Gastrocnemius medialis (tissue), 4 donors: Measurements from ENCODE around the gene RAD51B. TPM values are rescaled to one million over a fixed set of nuclear protein-coding genes. Genes with fewer than 3 reads are reported as not detected.

ENCODE experiments used
- ATAC-seq, 2 donors: fragments of 150-250 bp; one replicate each; pipeline ENCODE4 v1.9.1; 2016
- DNase-seq, 2 donors: peaks; one replicate each; pipeline ENCODE4 v3.0.0-alpha.2; 2019
- H3K27ac ChIP-seq, 4 donors: fragments of 200-600 bp; sonication (generic); 1 replicate in 1 of 4; 2 replicates in 3 of 4; pipeline ENCODE4 v1.5.1; 2016 to 2018; ENCODE audit warnings: mild to moderate bottlenecking in 2 of 4, moderate library complexity in 1 of 4
- H3K27me3 ChIP-seq, 3 donors: fragments of 200-600 bp; sonication (generic) in 2 of 3; 1 replicate in 1 of 3; 2 replicates in 2 of 3; pipeline versions ENCODE4 v1.5.1 to v1.6.0; 2016 to 2019; ENCODE audit warnings: mild to moderate bottlenecking in 1 of 3, moderate library complexity in 1 of 3
- H3K36me3 ChIP-seq, 2 donors: fragments of 200-600 bp; sonication (generic) in 1 of 2; one replicate each; pipeline ENCODE4 v1.5.1; 2017 to 2018
- H3K4me1 ChIP-seq, 2 donors: fragments of 200-600 bp; sonication (generic) in 1 of 2; one replicate each; pipeline ENCODE4 v1.5.1; 2016 to 2017; ENCODE audit warnings: mild to moderate bottlenecking in 2 of 2
- H3K4me3 ChIP-seq, 4 donors: fragments of 200-600 bp; sonication (generic) in 3 of 4; 1 replicate in 1 of 4; 2 replicates in 3 of 4; pipeline ENCODE4 v1.5.1; 2016 to 2019; ENCODE audit warnings: mild to moderate bottlenecking in 2 of 4
- H3K9me3 ChIP-seq, 3 donors: fragments of 200-600 bp; sonication (generic) in 2 of 3; 1 replicate in 1 of 3; 2 replicates in 2 of 3; pipeline ENCODE4 v1.5.1; 2016 to 2019
- POLR2A ChIP-seq, 2 donors: fragments of 450-650 bp; IDR thresholded peaks; one replicate each; pipeline ENCODE4 v1.6.1; 2017; ENCODE audit warnings: antibody characterized with exemption in 2 of 2, mild to moderate bottlenecking in 2 of 2, moderate library complexity in 2 of 2
- in situ Hi-C, 4 donors: fragments of 200-750 bp; cut with MboI; loops; one replicate each; pipeline versions ENCODE4 v1.15.0 to v1.8.0; 2017; ENCODE audit warnings: low sequenced_read_pairs in 4 of 4
- intact Hi-C: fragments of 100-400 bp; cut with DNase I; formaldehyde crosslinking; loops from one replicate; pipeline ENCODE4 v1.15.1; 2023; ENCODE audit warnings: low total_unique reads
- total RNA-seq, 4 donors: library from RNA; depleted of rRNA; stranded (reverse); fragments of >200 nt; gene quantifications; one replicate each; pipeline versions ENCODE4 v1.1.0 to v1.2.3, GENCODE V29; 2016
- TF ChIP-seq, protein P1 (sequence below), 5 experiments: fragments of 450-650 bp in 3 of 5; fragments of 200-600 bp in 2 of 5; sonication (generic) in 2 of 5; IDR thresholded peaks in 4 of 5; conservative IDR thresholded peaks in 1 of 5; 1 replicate in 4 of 5; 2 replicates in 1 of 5; pipeline ENCODE4 v1.5.1; 2016 to 2019; ENCODE audit warnings: antibody characterized with exemption in 5 of 5, mild to moderate bottlenecking in 3 of 5, moderate library complexity in 3 of 5

The RAD51B gene
- total RNA-seq, 4 donors from 2014 or later = 1.6 to 3.3 (median 2.4) TPM

DNA sequence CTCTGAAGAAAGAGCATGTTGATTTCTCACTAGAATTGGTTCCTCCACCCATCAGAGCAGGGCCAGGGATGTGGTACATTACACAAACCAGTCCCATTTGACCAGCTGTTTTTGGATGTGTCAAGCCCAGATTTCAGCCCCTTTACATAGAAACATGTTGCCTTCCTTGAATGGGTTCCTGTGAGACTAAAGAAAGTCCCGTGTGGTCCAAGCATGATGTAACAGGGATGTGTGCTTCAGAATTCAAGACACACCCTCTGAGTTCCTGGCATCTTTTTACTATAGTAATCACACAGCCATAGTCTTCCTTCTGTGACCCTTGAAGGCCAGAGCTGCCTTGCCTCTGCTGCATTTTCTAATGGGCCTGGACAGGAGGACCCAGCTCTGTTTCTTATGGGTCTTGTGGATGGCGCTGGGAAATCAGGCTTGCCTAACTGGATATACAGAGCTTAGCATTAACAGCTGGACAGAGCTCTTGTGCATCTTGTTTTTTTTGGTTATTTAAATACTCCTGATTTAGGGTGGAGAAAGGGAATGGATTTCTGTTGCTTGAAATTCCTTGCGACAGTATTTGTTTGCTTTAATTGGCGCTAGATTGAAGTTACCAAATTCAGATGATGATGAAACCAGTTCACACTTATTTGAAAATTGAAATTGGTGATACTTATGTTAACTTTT, 632.3 kb downstream of the RAD51B start:
- intact Hi-C loops (no loop called here), in situ Hi-C loops (loop anchor here in 1 of 4 donors (10.0 kb wide), 1 partner anchor 93 kb away; no protein-coding TSS in a partner anchor)
- Histone ChIP-seq H3K4me3 (no peak overlapping the region), H3K9me3 (no peaks in the 10 kb centered on the region), H3K4me1 (peaks cover 0 to 3% of the 10 kb centered on the region in 2 donors), H3K27ac (peak overlapping the region in 3 of 4 donors; percentile 1 to 36 (median 31)), H3K27me3 (no peaks in the 10 kb centered on the region), H3K36me3 (no peaks in the 10 kb centered on the region)
- TF ChIP-seq, protein P1, sequence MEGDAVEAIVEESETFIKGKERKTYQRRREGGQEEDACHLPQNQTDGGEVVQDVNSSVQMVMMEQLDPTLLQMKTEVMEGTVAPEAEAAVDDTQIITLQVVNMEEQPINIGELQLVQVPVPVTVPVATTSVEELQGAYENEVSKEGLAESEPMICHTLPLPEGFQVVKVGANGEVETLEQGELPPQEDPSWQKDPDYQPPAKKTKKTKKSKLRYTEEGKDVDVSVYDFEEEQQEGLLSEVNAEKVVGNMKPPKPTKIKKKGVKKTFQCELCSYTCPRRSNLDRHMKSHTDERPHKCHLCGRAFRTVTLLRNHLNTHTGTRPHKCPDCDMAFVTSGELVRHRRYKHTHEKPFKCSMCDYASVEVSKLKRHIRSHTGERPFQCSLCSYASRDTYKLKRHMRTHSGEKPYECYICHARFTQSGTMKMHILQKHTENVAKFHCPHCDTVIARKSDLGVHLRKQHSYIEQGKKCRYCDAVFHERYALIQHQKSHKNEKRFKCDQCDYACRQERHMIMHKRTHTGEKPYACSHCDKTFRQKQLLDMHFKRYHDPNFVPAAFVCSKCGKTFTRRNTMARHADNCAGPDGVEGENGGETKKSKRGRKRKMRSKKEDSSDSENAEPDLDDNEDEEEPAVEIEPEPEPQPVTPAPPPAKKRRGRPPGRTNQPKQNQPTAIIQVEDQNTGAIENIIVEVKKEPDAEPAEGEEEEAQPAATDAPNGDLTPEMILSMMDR (IDR thresholded peaks at IDR 0.05 in 4 of 5, conservative IDR thresholded peaks at IDR 0.05 in 1 of 5) = no peak
- TF ChIP-seq POLR2A (IDR thresholded peaks at IDR 0.05) = no peak
- peak; percentile 34 to 72 for DNase-seq
- peak; percentile 80 for ATAC-seq

DNA sequence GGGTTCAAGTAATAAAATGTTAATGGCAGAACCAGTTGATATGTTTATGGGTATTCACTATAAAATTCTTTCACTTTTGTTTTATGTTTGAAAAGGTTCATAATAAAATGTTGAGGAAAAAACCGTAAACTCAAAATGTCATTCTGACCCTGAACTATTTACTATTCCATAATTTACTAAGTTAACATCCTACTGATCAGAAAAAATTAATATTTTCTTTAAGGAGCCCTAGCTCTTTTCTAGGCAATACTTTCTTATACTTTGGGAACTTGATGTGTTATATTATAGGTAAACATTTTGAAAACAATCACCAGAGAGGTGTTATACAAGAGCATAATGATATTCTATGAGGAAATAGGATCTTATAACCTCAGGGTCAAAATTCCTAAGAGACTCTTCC, 638.7 kb downstream of the RAD51B start:
- no peak overlapping the region for H3K4me3 ChIP-seq
- no peaks in the 10 kb centered on the region for H3K27me3 ChIP-seq
- H3K9me3 ChIP-seq = no peaks in the 10 kb centered on the region
- DNase-seq (no peak), ATAC-seq (no peak)
- intact Hi-C loops (no loop called here), in situ Hi-C loops (loop anchor here in 1 of 4 donors (10.0 kb wide), 1 partner anchor 87 kb away; no protein-coding TSS in a partner anchor)
- H3K27ac ChIP-seq = peak overlapping the region in 1 of 4 donors; percentile 75
- TF ChIP-seq POLR2A (IDR thresholded peaks at IDR 0.05) = no peak
- TF ChIP-seq, protein P1 (IDR thresholded peaks at IDR 0.05 in 4 of 5, conservative IDR thresholded peaks at IDR 0.05 in 1 of 5) = no peak
- H3K4me1 ChIP-seq = peaks cover 24 to 28% of the 10 kb centered on the region in 2 donors
- H3K36me3 ChIP-seq = no peaks in the 10 kb centered on the region

DNA sequence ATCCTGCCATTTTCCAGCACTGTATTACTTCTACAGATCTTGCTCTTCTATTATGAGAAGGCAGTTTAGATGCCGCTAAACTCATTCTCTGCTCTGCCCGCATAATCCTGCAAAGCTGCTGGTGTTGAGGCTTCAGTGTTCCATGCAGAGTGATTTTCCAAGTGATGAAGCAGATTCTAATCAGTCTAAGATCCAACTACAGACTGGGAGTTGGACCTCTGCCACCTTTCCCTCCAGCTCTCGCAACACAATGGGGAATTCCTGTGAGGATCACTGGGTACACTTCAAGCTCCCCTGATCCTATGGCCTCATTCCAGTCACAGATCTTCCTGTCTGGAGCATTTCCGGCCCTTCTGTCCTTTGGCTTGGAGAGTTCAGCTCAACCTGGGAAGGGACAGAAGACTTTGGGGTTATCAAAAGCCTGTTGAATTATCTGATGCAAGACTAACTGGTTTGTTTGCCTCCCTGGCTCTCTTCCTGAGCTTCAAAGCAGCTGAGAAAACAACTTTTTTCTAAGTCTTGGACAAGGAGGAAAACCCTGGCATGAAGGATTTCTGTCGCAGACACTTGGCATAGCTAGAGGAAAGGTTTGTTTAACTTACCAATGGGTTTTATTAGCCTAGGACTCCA, 639.4 kb downstream of the RAD51B start:
- H3K9me3 ChIP-seq = no peaks in the 10 kb centered on the region
- intact Hi-C loops = no loop called here
- no peak for TF ChIP-seq POLR2A (IDR thresholded peaks at IDR 0.05)
- TF ChIP-seq, protein P1 (IDR thresholded peaks at IDR 0.05 in 4 of 5, conservative IDR thresholded peaks at IDR 0.05 in 1 of 5) = no peak
- no peaks in the 10 kb centered on the region for H3K36me3 ChIP-seq
- H3K27me3 ChIP-seq = no peaks in the 10 kb centered on the region
- peak overlapping the region; percentile 71 to 81 (median 76) for H3K27ac ChIP-seq
- H3K4me3 ChIP-seq = no peak overlapping the region
- DNase-seq (peak; percentile 39 to 64), ATAC-seq (peak; percentile 10 to 26)
- in situ Hi-C loops = loop anchor here in 1 of 4 donors (10.0 kb wide), 1 partner anchor 86 kb away; no protein-coding TSS in a partner anchor
- H3K4me1 ChIP-seq = peaks cover 24 to 28% of the 10 kb centered on the region in 2 donors

DNA sequence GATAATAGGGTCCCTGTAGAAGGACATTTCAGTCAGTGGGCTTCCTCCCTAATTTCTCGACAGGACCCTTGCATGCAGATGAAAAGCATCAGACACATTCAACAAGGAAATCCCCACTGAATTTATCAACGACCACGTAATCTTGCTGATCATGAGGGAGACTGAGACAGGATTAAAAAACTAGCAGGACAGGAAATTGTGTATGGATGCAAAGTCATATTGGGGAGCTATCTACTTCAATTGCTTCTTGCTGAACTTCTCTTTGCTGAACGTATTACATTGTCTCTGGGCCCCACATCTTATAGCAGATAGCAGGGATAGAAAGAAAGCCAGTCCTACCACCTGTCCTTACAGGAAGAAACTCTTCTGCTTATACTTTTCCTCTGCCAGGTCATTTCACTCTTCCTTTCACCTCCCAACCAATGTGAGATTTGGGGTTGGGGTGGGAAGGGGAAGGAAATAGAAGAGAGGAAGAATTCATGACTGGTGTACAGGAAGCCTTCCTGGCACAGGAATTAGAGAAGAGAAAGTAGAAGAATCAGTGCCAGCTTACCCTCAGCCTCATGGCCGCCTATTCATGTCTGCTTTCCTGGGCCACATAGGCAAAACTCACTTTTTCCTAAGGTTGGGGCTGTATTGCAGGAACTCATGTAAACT, 640.0 kb downstream of the RAD51B start:
- no peaks in the 10 kb centered on the region for H3K9me3 ChIP-seq
- no peak overlapping the region for H3K4me3 ChIP-seq
- no peaks in the 10 kb centered on the region for H3K27me3 ChIP-seq
- in situ Hi-C loops = loop anchor here in 1 of 4 donors (10.0 kb wide), 1 partner anchor 85 kb away; no protein-coding TSS in a partner anchor
- intact Hi-C loops = no loop called here
- peak overlapping the region; percentile 71 to 81 (median 76) for H3K27ac ChIP-seq
- no peak for ATAC-seq
- no peaks in the 10 kb centered on the region for H3K36me3 ChIP-seq
- DNase-seq = no peak
- peaks cover 24 to 28% of the 10 kb centered on the region in 2 donors for H3K4me1 ChIP-seq
- TF ChIP-seq POLR2A (IDR thresholded peaks at IDR 0.05) = no peak
- TF ChIP-seq, protein P1 (IDR thresholded peaks at IDR 0.05 in 4 of 5, conservative IDR thresholded peaks at IDR 0.05 in 1 of 5) = no peak
